NCI-H524 treated with DMSO at 0.1 percent for 48 hours (cell line): ENCODE data around the gene ZSWIM9.
"Not testable (repeated sequence)": the region's sequence is repeated elsewhere in the genome, so short reads cannot be mapped to it uniquely, and the experiment has no call there.

Experiments used
- DNase-seq: peaks from one replicate; lab custom pipeline; 2025; lab: John Stamatoyannopoulos, UW

The ZSWIM9 gene

DNA sequence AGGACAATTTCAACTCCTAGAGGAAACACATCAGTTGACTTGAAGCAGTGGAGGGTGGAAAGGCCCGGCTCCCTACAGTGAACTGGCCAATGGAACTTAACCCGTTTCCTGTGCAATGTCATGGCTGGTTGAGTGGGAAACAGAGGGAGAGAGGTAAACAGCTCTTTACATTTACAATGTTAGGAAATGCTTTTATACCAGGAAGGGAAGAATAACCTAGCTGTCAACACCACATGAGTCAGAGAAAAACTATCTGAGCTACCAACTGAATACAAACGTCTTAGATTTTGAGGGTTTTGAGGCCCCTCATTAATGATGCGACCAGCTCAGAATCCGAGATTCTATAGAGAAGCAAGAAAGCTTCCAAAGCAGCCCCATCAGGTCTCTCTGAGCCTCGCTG lies 48.5 kb downstream of the ZSWIM9 start:
- no peak for DNase-seq

GRCh38 chr19:48220784-48221183 lies 50.3 kb downstream of the ZSWIM9 start:
- not testable (repeated sequence) for DNase-seq

- no peak for DNase-seq
These were observed 51.1 kb downstream of the ZSWIM9 start for GRCh38 chr19:48221628-48222027.

DNA sequence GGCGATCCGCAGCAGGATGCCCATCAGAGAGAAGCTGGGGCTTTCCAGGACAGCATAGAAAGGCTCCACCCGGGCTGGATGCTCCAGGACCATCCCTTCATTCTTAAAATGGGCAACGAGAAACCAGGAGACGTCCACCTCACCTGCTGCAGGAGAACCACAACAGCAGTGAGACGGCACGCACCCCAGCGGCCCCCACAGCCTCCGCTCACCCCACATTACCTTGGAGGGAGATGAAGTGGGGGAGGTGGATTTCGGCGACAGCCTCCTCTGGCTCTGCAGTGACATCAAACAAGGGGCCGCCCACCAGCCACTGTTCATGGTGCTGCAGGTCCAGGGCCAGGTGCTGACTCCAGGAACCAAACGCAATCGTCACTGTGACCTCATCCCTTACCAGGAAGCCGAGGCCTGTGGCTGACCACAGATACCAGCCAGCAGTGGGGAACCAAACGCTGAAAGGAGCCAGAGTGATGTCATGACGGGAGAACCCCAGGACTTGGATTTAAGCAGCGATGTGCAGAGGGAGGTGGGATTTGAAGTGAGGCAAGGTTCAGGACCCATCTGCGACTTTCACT lies 60.2 kb downstream of the ZSWIM9 start:
- no peak for DNase-seq

DNA sequence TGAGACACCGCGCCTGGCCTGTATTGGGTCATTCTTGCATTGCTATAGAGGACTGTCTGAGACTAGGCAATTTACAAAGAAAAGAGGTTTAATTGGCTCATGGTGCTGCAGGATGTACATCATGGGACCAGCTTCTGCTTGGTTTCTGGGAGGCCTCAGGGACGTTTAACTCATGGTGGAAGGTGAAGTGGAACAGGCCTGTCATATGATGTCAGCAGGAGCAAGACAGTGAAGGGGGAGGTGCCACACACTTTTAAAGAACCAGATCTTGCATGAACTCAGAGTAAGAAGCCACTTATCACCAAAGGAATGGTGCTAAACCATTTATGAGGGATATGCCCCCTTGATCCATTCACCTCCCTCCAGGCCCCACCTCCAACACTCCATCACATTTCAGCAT lies 66.6 kb downstream of the ZSWIM9 start:
- DNase-seq: no peak

DNA sequence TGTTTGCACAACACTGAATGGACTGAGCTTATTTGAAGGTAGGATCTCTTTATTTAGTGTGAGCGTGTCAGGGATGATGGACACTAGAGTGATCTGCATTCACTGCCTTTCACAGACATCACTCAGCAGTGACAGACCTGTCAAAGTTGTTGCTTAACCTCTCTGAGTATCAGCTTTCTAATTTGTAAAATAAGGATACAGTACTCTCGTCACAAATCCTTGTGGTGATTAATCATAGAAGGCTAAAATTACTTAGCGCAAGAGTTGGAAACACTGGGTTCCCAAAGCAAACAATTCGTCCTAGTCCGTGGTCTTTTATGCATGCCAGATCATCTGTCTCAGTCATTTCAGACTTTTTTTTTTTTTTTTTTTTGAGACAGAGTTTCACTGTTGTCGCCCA lies 68.6 kb downstream of the ZSWIM9 start:
- DNase-seq: no peak

DNA sequence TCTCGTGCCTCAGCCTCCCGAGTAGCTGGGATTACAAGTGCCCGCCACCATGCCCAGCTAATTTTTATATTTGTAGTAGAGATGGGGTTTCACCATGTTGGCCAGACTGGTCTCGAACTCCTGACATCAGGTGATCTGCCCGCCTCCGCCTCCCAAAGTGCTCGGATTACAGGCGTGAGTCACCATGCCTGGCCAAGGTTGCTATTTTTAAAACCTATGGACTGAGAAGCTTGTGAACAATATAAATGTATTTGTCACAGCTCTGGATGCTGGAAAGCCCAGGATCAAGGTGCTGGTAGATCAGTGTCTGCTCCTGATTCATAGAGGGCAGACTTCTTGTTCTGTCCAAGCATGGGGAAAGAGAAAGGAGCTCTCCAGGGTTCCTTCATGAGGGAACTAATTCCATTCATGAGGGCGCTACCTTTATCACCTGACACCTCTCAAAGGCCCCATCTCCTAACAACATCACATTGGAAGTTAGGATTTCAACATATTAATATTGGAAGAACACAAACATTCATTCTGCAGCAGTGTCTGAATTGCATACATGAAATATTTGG lies 69.2 kb downstream of the ZSWIM9 start:
- DNase-seq: no peak

DNA sequence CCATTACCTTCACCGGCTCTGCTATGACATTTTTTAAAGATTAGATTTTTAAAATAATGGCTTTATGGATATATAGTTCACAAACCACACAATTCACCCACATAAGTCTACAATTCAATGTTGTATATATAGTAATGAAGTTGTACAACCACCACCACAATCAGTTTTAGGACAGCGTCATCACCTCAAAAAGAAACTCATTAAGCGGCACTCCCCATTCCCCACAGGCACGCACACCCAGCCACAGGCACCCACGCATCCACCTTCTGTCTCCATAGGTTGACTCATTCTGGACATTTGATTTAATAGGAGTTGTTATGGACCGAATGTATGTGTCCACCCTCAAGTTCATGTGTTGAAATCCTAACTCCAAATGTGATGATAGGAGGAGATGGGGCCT lies 71.3 kb downstream of the ZSWIM9 start:
- DNase-seq: not testable (repeated sequence)

- no peak for DNase-seq
These were observed 73.8 kb downstream of the ZSWIM9 start for GRCh38 chr19:48244281-48244680.

DNA sequence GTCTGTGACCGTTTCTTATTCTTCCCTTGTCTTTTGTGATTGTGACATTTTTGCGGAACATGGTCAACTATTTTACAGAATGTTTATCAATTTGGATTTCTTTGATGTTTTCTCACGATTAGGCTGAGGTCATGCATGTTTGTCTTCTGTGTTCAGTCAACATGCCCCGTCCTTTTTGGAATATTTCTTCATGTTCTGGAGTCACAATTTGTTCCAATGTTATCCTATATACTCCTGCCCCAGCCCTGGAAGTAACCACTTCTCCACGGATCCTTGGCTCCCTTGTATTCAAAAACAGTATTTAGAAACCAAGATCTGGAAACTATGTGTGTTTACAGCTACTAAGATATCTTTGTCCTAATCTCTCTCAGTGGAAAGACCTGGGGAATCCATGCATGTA lies 75.6 kb downstream of the ZSWIM9 start:
- DNase-seq: no peak

- no peak for DNase-seq
These were observed 76.7 kb downstream of the ZSWIM9 start for GRCh38 chr19:48247212-48247611.
